Right ventricle myocardium inferior (tissue), 1 donor: ENCODE results near the gene B4GALNT1. TPM values are rescaled to one million over a fixed set of nuclear protein-coding genes. Genes with fewer than 3 reads are reported as not detected.
A peak's percentile ranks its signal among the peaks of the same experiment; 100 is the strongest.
"Not testable (repeated sequence)": the region's sequence is repeated elsewhere in the genome, so short reads cannot be mapped to it uniquely, and the experiment has no call there.

Experiments
- ATAC-seq: fragments of 200-7000 bp; cut with Tn5 transposase; one replicate; pipeline ENCODE4 v1.9.1; 2020; ENCODE audit warnings: mild to moderate bottlenecking, moderate library complexity
- DNase-seq: peaks from one replicate; pipeline ENCODE4 v3.0.0; 2021; ENCODE audit errors: missing footprints
- intact Hi-C: fragments of 100-400 bp; cut with DNase I; formaldehyde crosslinking; loops from one replicate; pipeline ENCODE4 v1.11.0; 2022
- total RNA-seq: library from RNA; stranded (reverse); fragmentation: NEBNext Ultra II Directional; extraction: Animal tissue kit (Norgen Biotek cat#: 25700); gene quantifications from one replicate; pipeline ENCODE4 v1.2.1, GENCODE V29; 2021
- donor health status: DM: no; HTN: yes; CAD: no; lungs with severe emphysema.

Gene B4GALNT1
- total RNA-seq, 1 donor from 2014 or later, result 7.3 TPM

DNA sequence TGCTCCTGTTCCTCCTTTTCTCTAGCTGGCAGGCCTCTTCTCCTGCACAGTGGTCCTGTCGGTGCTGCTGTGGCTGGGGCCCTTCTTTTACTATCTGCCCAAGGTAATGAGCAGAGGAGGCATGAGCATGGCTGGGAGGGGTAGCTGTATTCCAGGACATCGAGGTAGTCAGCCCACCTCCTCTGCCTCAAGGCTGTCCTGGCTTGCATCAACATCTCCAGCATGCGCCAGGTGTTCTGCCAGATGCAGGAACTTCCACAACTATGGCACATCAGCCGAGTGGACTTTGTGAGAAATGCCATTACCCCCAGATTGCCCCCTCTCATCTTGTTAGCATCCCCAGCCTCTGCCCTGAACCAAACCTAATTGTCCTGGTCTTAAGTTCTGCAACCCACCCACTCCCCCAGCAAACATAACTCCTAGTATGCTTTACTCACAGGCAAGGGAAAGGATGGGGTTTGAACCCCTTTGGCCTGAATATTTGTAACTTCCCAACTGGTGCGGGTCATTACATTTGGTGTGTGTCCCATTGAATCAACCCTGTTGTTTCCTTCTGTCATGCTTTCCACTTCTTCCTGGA lies 9.1 kb downstream of the B4GALNT1 start:
- ATAC-seq (no peak), DNase-seq (no peak)
- intact Hi-C loops, result loop anchor here (10.0 kb wide), 1 partner anchor 169 kb away; the partner anchor contains the start of genes GLI1 and INHBE

DNA sequence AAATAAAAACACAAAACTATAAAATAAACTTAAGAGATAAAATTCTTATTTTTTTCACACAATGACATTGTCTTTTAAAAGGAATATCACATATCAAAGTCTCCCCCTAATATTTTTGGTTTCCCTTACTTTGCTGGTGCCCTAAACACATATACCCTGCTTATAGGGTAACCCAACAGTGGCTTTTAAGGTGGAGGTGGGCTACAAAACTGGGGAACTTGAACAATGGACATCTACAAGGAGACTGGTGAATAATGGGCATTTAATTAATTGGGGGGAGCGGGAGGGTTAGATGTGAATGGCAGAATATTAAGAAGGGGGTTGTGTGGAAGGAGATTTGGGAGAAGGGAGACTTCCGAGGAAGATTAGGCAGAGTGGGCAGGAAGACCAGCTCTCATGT lies 9.6 kb downstream of the B4GALNT1 start:
- intact Hi-C loops, result loop anchor here (10.0 kb wide), 1 partner anchor 169 kb away; the partner anchor contains the start of genes GLI1 and INHBE
- ATAC-seq (no peak), DNase-seq (no peak)

DNA sequence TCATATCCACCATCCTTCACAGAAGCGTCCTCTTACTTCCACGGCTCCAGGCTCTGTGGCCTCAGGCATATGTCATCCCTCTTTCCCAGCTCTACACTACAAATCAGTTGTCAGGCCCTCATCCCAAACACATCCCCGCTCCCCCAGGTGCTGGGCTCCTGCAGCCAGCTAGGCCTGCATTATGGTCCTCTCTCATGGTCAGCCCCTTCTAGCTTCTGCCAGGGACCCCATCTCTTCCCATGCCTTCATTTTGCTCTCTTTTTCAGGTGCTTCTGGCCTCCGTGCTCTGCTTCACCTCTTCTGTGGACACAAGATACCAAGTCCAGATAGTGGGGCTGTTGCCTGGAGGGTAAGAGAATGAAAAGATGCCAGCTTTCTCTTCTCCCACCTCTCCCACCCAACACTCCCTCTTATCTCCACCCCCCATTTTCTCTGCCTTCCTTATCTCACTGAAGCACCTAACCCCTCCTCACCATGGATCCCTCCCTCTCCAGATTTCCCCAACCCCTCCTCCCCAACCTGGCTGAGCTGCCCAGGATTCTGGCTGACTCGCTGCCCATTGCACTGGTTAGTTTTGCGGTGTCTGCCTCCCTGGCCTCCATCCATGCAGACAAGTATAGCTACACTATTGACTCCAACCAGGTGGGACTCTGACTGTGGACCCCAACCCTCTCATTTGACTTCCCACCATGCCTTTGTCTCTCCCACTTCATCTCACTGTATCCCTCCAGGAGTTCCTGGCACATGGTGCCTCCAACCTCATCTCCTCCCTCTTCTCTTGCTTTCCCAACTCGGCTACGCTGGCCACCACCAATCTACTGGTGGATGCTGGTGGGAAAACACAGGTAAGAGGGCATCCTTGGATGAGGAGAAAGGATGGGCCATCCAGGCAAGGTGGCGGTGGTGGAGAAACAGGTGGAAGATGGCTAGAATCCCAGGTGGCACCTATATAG lies 10.4 kb downstream of the B4GALNT1 start:
- ATAC-seq, result no peak
- no peak for DNase-seq
- intact Hi-C loops, result loop anchor here (10.0 kb wide), 1 partner anchor 168 kb away; the partner anchor contains the start of genes GLI1 and INHBE

DNA sequence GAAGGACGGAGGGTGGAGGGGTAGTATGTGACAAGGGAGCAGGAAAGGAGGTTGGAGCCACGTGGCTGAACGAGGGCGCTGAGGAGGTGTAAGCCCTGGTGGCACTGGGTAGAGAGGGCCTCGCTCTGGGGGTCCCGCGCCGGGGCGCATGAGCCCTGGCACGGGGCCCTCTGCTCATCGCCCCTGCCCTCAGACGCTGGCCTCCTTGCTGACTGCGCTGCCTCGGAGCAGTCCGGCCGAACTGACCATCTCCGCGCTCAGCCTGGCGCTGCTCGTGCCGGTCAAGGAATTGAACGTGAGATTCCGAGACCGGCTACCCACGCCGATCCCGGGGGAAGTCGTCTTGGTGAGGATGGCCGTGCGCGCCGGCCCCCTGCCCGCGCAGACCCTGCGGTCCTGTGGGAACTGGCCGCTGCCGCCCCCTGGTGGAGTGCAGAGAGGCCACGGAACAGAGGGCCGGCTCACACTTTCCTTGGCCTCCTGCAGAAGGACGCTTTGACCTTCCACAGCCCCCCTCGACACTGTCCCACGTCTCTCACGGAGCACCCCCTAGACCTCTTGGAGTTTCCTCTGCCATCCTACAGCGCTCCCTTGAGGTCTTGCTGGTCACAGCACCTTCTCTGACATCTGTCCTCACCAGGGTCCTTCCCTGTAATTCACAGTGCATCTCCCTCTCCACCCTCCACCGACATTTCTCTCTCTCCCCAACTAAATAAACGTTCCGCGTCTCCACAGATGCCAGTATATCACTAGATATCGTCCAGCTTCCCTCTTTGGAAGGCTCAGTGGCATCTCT lies 11.3 kb downstream of the B4GALNT1 start:
- intact Hi-C loops, result loop anchor here (1.0 to 10.0 kb wide), 2 partner anchors 38 to 167 kb away; partner anchors contain the start of genes GLI1 and INHBE
- DNase-seq, result peak; percentile 80
- ATAC-seq, result peak; percentile 73

DNA sequence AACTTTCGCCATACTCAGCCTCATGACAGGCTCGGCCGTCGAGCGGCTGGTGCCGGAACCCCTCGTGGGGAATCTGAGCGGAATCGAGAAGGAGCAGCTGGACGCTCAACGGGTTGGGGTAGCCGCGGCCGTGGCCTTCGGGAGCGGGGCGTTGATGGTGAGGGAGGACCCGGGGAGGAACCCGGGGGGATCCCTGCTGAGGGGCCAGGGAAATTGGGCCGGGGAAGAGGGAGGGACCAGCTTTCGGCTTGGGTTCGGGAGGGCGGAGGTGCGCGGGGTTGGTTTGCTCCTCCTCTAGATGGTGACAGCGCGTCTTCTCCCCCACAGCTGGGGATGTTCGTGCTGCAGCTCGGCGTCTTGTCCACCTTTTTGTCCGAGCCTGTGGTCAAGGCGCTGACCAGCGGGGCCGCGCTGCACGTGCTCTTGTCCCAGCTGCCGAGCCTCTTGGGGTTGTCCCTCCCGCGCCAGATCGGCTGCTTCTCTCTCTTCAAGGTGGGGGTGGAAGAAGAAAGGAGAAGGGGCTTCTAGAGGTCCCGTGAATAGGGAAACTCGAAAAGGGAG lies 12.0 kb downstream of the B4GALNT1 start:
- intact Hi-C loops, result loop anchor here (1.0 to 10.0 kb wide), 2 partner anchors 38 to 166 kb away; partner anchors contain the start of genes GLI1 and INHBE
- ATAC-seq (peak; percentile 17), DNase-seq (no peak)

DNA sequence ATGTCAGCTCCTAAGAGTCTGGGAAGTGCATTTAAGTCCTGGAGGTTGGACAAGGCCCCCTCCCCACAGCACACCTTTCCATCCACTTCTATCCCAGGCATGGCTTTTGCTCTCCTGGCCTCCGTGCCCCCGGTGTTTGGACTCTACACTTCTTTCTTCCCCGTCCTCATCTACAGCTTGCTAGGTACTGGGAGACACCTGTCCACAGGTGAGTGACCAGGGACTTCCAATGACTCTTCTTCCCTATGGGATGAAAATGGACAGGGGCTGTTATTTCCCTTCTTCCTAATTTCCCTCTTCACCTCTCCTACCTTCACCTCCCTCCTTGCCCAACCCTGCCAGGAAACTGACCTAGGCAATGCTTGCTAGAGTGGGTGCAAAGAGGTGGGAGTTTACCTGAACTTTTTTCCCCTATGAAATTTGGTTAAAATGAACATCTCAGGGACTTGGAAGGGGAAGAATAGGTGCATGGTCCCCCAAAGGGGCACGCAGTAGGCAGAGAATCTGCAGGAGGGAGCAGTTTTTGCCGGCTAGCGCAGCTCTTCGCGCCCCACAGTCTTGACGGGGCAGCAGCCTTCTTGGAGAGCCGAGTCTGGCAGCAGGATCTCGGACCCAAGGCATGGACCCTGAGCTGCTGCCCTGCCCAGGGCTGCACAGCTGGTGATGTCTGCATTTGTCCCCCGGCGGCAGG lies 12.6 kb downstream of the B4GALNT1 start:
- DNase-seq (no peak), ATAC-seq (no peak)
- intact Hi-C loops, result loop anchor here (10.0 kb wide), 1 partner anchor 166 kb away; the partner anchor contains the start of genes GLI1 and INHBE

DNA sequence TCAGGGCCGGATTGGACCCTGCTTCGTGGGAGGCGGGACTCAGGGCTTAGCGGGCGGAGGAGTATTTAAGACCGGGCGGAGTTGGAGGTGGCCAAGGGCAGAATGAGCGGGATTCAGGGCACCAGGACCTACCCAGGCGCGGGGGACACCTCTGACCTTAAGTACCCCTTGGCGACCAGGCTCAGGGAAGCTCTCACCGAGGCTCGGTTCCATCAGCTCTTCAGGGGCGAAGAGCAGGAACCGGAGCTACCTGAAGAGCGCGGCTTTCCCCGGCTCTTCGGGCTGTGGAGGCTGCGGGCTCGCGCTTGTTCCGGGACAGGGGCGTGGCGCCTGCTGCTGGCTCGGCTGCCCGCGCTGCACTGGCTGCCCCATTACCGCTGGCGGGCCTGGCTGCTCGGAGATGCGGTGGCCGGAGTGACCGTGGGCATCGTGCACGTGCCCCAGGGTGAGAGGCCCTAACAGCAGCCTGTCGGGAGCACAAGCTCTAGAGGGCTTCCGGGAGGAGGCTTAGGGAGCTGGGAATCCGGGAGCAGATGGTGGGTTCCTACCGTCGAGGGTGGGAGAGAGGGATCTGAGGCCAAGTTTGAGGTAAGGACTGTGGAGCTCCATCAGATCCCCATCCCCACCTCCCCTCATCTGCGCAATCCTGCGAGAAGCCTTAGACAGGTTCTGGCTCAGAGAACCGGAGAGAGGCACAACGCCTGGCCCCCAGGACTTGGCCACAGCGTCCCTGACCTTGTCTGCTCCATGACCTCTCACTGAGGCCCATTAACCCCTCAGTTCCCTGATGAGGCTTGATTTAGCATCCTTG lies 13.4 kb downstream of the B4GALNT1 start:
- intact Hi-C loops, result loop anchor here (10.0 kb wide), 1 partner anchor 165 kb away; the partner anchor contains the start of genes GLI1 and INHBE
- ATAC-seq, result no peak
- DNase-seq, result no peak

DNA sequence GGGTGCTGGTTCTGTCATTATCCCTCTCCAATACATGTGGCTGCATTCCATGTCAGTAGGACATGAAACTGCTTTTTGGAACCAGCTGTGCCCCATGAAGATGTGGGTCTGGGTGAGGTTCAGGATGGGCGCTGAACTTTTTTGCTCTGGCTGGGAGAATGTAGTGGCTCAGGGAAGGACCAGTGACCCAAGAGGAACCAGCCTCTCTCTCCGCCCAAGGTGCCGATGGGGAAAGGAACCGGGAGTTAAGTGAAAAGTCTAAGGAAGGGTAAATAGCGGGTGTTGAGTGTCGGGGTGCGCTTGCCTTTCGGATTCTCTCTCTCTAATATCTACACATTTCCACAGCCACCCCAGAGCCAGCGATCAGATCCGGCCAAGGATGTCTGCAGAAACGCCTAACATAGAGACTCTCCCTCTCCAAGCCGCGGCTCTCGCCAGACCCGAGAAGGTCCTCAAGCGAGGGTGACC lies 14.0 kb downstream of the B4GALNT1 start:
- no peak for DNase-seq
- intact Hi-C loops, result no loop called here
- no peak for ATAC-seq

DNA sequence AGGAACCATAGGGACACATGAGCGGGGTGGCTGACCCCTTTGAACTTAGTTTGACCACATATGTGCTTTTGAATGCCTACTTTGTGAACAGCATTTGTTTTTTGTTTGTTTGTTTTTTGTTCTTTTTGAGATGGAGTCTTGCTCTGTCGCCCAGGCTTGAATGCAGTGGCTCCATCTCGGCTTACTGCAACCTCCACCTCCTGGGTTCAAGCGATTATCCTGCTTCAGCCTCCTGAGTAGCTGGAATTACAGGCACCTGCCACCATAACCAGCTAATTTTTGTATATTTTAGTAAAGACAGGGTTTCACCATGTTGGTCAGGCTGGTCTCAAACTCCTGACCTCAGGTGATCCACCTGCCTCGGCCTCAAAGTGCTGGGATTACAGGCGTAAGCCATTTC lies 14.6 kb downstream of the B4GALNT1 start:
- intact Hi-C loops, DNase-seq, ATAC-seq: not testable (repeated sequence)

DNA sequence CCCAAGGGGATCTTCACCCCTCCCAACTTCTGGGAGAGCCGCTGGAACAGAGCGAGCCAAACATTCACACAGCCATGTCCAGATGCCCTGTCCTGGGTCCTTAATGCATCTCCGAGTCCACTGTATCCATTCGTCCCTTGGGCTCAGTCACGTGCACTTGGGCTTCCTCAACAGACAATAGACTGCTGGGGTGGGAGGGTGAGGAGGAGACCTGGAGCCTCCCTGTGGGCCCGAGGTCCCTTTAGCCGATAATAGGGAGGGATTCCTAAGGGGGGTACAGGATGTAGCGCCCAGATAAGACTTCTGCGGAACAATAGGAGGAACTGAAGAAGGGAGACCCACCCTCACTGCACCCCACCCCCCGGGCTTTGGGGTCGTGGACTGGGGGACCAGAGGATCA lies 15.1 kb downstream of the B4GALNT1 start:
- intact Hi-C loops, result no loop called here
- DNase-seq (no peak), ATAC-seq (no peak)

DNA sequence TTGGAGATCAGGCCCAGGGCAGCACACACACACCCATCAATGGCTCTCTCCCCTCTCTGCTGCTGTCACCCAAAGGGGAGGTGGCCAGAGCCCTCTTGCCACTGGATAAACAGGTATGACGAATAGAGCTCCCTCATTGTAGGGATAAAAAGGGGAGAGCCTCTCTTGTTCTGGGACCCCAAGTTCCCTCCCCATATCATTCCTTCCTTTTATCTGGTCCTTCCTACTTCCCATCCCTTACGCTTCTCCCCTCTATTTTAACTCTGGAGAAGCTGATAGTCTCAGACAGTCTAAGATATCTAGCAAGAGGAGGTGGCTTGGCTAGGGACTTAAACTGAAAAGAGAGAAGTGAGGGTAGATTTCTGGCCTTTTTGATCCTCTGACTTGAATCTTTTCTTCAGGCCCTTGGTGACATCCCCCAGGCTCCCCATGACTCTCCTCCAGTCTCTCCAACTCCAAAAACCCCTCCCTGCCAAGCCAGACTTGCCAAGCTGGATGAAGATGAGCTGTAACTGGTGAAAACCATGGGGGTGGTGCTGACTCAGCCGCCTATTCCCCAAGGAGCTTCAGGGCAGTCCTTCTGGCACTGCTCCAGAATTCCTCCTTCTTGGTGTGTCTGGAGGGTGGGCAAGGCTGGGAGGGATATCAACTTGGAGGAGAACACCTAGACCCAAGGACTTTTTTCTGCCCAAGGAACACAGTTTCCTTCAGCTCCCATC lies 16.5 kb downstream of the B4GALNT1 start:
- intact Hi-C loops, result no loop called here
- DNase-seq (no peak), ATAC-seq (no peak)

DNA sequence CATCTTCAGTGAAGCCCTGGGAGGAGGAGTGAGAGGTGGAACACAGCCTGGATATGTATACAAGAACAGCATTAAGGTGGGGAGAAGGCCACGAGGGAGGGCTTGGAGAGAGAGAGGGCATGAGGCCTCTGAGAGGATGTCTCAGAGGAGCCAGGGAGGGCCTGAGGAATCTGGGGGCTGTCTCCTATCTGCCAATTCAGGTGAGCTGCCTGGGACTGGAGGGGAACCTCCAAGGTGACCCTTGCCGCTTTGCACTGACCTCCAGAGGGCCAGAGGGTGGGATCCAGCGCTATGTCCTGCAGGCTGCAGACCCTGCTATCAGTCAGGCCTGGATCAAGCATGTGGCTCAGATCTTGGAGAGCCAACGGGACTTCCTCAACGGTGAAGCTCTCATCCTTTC lies 17.4 kb downstream of the B4GALNT1 start:
- DNase-seq (no peak), ATAC-seq (no peak)
- intact Hi-C loops, result no loop called here

DNA sequence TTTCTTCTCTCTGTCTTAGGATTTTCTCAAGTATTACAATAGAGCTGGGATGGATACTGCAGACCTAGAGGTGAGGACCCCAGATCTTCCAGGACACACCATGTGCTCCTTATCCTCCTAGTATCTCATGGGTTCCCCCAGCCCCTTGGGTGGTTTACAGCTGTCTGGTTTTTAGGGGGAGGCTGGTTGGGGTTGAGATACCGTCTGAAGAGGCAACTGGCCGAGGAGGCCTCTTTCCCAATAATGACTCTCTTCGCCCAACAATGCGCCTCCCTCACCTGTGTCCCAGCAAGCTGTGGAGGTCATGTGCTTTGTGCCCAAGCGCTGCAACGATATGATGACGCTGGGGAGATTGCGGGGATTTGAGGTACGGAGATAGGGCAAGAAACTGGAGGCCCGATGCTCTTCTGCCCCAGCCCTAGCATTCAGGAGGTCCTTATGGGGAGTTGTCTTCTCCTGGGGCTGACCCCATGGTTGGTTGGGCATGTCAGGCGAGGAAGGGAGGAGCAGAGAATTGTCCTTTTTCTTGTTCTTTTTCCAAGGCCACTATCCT lies 18.0 kb downstream of the B4GALNT1 start:
- ATAC-seq (no peak), DNase-seq (no peak)
- intact Hi-C loops, result loop anchor here (5.0 kb wide), 1 partner anchor 93 kb away; the partner anchor contains the start of genes DDIT3 and MBD6

DNA sequence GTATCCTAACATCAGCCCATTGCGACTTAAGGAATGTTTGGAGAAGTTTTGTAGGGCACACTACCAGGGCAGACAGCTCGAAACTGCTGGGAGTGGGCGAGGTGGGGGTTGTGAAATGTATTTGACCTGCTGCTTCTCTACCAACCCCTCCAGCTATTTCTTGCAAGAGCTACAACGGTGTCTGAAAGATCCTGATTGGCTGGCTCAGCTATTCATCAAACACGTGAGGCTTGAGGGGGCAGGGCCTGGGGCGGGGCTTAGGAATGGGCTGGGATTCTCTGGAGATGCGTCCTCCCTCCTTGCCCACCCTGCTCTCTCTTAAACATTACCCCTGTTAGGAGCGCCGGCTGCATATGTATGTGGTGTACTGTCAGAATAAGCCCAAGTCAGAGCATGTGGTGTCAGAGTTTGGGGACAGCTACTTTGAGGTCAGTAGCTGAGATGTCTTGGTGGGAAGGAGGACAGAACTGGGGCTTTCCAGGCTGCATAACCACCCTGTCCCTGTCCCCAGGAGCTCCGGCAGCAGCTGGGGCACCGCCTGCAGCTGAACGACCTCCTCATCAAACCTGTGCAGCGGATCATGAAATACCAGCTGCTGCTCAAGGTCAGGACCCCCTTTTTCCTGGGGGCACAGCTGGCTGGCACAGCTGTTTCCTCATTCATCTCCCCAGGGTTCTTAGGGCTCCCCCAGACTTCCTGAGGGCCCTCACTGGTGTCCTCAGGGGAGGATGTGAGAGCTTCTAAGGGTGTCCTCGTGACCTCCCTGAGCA lies 18.6 kb downstream of the B4GALNT1 start:
- DNase-seq, result no peak
- ATAC-seq, result no peak
- intact Hi-C loops, result loop anchor here (5.0 kb wide), 1 partner anchor 92 kb away; the partner anchor contains the start of genes DDIT3 and MBD6

DNA sequence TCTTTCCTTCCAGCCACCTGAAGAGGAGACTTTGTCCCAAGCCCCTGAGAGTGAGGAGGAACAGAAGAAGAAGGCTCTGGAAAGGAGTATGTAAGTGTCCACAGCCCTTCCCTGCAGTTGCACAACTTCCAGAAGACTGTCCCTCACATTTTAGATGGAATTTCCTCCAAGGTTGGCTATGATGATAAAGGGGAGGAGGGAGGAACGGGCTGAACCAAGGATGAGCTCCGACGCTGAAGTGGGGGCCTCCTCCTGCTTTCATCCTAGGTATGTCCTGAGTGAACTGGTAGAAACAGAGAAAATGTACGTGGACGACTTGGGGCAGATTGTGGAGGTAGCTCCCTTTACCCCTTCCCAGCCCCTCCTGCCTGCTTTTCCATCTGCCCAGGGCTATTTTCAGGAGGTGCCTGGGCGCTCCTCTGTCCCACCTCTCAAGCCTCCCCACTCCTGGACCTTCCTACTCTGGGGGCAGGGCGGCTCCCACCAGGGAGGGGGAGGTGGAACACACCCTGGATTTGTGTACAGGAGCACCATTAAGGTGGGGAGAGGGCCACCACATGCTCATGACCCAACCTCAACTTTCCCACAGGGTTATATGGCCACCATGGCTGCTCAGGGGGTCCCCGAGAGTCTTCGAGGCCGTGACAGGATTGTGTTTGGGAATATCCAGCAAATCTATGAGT lies 19.4 kb downstream of the B4GALNT1 start:
- intact Hi-C loops, result loop anchor here (5.0 kb wide), 1 partner anchor 91 kb away; the partner anchor contains the start of genes DDIT3 and MBD6
- ATAC-seq (no peak), DNase-seq (no peak)
